ENCODE data around the gene NF1.

DNA sequence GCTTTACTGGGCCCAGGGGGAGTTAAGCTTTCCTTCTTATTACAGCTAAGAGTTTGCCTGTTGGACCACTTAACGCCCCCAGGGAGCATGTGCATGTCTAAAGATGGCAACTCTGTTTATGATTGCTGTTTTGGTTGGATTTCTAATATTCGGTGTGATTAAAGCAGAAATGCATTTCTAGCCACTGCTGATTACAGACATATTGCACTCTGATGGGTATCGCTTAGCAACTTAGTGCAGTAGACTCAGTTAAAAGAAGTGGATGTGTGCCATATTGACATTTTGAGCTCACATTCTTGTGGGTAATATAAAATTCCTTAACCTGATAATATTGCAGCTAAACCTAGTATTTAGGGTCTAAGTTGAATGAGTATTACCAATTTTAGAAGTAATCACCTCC, 4.2 kb downstream of the NF1 start:
- TF ChIP-seq, protein P1, sequence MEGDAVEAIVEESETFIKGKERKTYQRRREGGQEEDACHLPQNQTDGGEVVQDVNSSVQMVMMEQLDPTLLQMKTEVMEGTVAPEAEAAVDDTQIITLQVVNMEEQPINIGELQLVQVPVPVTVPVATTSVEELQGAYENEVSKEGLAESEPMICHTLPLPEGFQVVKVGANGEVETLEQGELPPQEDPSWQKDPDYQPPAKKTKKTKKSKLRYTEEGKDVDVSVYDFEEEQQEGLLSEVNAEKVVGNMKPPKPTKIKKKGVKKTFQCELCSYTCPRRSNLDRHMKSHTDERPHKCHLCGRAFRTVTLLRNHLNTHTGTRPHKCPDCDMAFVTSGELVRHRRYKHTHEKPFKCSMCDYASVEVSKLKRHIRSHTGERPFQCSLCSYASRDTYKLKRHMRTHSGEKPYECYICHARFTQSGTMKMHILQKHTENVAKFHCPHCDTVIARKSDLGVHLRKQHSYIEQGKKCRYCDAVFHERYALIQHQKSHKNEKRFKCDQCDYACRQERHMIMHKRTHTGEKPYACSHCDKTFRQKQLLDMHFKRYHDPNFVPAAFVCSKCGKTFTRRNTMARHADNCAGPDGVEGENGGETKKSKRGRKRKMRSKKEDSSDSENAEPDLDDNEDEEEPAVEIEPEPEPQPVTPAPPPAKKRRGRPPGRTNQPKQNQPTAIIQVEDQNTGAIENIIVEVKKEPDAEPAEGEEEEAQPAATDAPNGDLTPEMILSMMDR (IDR thresholded peaks at IDR 0.05) = no peak
- TF ChIP-seq POLR2A (IDR thresholded peaks at IDR 0.05) = no peak
